CD1c-positive myeloid dendritic cell (primary cell): ENCODE measurements around the gene HES6.

Experiments used
- DNase-seq: peaks from one replicate; pipeline ENCODE4 v3.0.0-alpha.2; 2016; ENCODE audit errors: extremely low spot score

Gene HES6

DNA sequence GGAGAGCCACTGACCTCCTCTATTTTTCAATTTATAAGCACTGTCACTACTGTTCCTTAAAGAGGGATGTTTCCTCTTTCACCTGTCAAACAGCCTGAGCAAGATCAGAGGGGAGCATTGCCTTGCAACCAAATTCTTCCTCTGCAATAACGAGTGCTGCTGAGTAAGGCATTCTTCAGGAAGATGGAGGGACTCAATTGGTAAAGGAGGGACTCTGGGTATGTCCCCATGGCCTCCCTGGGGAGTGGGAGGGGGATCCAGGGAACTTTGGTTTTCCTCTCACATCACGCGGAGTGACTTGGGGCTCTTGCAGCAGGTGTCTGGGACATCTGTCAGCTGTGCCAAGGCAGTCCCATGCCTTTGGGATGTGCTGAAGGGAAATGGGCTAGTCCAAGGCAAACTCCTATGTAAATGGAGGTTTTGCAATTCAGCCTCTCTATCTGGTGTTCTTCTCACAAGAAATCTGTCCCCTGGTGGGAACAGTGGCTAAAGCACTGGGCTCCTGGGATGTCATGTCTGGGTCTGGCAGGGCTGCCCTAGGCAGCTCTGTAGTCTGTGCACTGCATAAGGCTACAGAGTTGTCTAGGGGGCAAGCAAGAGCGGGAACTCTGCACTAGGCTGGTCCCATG, 14.4 kb upstream of the HES6 start:
- no peak for DNase-seq

DNA sequence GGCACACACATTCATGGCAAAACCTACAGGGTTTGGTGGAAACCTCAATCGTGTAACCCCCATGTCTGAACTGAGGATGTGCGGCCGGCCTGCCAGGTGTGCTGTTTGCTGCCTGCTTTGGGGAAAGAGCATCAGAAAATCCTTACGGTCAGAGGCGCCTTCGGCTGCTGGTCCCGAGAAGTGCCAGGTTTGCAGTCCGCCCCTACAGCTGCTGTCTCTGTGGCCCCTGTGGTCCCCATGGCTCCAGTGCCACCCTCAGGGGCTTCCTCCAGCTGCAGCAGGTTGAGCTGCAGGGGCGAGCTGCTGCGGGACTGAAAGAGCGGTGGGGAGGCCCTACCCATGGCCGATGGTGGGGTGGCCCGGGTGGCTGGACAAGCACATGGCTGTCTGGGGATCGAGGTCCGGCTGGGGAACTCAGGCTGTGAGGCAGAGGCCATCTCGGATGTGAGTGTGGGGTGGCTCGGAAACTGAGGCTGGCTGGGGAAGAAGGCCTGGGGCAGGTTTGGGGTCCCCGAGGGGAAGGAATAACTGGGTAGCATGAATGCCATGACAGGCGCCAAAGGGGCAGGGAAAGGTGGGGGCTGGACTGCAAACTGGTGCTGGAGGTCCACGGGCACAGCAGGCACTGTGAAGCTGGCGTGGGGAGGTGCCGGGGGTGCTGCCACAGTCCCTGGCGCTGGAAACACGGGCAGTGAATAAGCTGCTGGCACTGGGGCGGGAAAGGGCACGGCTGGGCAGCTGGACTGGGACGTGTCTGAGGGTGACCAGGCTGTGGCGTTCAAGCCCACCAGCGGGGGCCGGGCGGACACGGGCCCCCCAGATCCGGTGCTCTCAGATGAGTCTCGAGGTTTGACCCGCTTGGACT, 13.2 kb upstream of the HES6 start:
- DNase-seq: no peak

DNA sequence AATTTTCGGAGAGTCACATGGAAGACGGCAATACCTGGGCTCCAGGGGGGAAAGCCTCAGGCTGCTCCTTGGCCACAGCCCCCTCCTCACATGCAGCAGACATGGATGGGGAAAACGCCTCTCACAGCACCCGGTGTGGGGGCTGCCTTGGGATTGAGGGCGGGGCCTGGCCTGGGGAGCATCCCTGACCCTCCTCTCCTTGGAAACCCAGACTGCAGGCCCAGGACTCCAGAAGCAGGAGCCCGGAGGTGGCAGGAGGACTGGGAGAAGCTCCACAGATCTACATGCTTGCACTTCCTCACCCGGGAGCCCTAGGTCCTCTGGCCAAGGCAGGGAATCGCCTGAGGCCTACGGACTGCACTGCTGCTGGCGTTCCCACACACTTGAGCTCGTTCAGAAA, 12.1 kb upstream of the HES6 start:
- DNase-seq: no peak

DNA sequence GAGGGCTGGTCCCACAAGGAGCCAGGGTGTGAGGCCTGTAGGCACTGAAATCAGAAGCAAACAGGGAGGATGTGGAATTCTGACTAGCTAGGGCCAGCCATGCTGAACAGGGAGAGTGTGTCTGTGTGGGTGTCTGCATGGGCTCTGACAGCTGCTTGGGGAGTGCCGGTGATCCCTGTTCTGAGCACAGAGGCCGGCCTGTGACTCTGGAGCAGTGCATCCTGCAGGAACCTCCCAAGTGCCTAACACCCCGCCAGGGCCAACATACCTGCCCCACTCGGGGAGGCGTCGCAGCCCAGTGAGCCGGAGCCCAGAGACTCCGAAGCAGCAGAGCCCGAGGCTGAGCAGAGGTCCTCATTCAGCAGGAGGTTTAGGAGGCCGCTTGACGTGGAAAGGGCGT, 11.5 kb upstream of the HES6 start:
- DNase-seq: no peak

DNA sequence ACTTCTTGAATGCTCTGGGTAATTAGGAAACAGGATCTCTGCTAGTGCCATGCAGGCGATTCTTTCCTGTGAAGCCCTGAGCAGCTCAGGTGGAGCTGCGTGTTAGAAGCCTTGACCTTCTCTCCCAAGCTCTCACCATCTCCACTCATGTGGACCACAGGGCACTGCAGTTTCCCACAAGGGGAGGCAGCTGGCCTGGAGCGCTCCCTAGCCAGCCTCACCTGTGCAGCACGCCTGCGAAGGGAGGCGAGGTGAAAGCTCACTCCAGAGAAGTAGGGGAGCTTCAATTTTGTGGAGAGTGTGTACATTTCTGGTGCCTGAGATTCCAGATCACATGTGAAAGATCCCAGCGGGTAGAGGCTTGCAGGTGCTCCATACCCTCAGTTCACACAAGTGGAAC, 11.1 kb upstream of the HES6 start:
- DNase-seq: no peak

DNA sequence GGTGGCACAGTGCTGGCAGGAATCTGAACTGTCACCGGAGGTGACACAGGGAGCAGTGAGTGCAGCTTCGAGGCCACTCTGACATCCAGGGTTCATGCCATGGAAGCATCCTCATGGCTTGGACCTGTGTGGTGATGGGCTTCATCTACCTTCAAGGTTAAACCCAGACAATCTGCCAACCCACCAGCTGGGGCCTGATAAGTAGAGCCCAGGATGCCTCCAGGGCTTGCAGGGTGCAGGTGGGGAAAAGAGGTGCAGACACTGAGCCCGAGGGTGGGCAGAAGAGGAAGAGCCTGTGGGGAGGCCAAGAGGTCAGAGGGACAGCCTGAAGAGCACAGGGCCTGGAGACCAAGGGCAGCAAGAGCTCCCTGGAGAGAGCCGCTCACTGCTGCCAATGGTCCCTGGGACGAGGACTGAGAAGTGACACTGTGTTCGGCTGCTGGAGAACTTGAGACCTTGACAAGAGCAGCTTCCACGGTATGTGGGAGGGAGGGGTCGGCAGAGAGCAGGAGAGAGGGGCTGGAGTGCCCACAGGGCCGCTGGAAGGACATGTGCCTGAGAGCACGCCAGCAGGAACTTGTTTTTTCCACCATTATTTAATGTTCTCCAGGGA, 8.1 kb upstream of the HES6 start:
- DNase-seq: no peak

DNA sequence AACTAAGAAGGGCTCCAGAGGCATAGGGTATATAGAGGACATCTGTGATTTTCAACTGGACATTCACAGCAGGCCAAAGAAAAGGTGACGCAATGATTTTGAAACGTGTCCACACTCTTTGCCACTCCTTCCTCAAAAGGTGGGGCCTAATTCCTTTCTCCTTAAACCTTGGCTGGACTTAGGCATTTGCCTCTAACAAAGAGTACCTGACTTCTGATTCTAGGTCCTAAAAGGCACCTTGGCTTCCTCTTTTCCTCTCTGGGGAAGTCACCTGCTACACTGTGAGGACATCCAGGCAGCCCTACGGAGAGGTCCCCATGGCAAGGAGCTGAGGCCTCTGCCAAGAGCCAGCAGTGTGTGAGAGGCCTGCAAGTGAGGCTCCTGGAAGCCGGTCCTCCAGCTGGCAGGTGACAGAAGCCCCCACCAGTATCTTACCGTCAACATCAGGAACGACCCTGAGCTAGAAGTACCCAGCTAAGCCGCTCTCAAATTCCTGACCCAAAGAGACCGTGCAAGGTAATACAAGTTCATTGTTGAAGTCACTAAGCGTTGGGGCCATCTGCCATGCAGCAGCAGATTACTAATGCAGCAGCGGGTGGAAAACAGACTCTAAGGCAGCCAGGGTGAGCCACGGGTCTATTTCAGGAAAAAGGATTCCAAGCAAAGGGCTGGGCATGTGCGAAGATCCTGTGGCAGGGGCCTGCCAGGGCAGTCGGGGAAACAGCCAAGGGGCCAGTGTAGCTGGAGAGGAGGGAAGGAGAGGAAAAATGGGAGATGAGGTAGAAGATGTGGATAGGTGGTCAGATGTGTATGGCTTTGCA, 7.4 kb upstream of the HES6 start:
- DNase-seq: no peak

DNA sequence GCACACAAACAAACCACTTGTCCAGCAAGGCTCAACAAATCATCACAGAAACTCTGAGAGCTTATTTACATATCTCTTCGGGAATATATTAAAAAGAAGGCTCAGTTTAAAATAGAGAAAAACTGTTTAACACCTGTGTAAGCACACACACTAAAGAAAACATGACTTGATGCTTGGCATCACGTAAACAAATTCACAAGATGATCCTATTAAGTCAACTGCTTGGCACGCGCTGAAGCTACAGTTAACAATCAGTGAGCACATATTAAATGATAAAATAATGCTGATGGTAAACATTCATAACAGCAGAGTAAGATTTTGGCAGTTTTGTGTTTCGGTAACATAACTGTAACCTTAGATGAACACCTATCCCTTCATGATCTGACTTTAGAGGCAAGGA, 4.3 kb upstream of the HES6 start:
- DNase-seq: no peak

DNA sequence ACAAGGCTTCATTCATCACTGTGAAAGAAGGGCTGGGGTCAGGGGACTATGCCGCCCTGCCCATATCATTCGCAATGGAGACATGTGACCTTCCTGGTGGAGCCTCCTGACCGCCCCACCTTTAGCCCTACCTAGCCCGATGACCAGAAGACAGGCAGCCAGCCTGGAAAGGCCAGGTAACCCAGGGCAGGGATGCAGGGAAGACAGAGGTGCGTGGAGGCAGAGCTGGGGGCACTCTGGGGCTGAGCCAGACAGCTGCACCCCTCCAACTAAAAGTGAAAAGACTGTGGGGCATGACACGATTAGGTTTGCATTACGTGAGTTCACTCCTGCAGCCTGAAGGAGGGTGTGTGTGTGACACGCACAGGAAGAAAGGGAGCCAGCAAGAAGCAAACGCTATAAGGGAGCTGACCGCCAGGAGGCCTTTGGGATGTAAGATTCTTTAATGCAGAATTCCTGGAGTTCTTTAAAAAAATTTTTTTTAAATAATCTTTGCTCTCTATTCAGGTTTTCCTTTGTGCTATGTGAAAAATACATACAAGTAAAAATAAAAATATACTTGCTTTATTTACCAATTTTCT, 3.7 kb upstream of the HES6 start:
- no peak for DNase-seq

DNA sequence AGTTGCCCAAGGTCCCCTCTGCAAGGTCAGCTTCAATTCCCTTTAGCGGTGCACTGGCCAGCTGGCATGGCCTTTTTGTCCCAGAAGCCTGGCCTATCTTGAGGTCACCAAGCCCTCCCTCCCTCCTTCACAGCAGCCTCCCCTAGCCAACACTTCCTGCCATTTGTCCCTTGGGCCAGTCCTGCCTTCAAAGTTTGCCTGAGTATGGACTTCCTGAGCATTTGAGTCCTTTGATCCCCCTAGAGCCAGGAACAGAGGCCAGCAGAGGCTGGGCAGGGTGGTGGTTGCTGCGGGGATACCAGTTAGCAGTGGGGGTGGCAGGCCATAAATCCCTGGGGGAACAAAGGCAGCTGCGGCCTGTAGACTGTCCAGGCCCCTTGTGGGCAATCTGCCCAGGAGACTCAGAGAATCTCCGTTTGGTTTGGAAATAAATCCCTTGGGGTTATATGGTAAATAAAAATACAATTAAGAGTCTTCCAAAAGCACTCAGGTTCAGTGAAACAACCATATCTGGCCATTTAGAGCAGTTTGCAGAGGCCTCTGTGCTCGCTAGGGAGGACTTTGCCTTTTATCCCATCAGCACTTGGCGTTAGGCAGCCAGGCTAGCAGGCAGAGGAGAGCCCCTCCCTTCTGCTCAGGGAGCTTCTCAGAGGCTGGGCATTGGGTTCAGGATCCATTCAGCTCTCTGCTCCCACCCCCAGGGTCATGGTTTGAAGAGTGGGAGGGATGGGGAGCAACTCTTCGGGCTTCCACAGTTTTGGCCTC, 3.1 kb upstream of the HES6 start:
- DNase-seq: no peak

DNA sequence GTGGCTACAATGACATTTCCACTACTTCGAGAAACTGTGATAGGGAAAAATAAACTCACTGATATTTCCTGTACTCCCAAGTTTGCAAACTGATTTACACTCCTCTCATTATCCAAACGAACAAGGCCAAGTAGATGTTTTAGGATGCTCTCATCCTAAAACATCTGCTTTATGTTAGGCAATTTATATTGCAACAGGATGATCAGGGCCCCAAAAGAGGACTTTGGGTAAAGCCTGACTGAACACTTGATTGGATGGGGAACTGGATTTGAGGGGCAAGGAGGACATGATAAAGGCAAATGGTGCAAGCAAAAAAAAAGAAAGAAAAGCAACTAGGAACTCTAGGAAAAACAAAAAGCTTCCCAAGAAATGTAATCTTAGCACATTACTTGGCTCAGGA, 2.1 kb upstream of the HES6 start:
- DNase-seq: no peak

DNA sequence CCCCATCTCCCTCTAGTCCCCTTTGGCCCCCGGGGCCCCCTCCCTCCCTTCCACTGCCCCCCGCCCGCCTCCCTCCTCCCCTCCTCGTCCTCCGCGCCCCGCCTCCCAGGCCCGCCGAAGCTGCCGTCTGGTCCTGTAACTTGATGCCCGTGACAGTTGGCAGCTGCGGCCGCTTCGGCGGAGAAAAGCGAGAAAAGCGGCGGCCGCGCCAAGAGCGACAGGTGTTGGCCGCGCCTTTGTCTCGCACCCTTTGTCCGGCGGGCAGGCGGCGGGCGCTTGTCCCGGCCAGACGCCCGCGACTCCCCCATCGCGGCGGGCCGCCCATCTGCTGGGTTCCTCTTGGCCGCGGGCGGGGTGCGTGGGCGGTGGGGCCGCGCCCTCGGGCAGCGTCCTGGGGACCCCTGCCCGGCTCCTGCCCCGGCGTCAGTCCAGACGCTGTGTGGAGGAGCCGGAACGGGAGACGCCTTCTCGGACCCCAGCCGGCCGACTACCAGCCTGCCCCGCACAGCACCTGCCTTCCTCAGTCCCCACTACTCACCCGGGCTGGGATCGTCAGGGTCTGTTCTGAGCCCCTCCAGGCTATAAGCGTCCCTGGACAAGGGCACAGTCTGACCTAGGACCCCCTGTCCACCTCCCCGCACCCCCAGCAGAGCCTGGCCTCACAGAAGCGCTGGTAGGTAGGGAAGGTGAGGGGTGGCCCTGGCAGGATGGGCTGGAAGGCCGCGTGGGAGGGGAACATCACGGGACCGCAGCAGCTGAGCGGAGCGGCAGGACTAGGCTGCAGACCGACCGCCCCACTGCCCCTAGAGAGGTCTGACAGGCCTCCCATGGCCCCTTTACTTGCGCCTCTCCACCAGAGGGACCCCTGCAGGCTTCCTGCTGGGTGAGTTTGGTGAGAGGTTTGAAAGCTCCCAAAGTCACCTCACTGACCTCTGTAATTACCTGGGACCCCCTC, 1.2 kb upstream of the HES6 start:
- DNase-seq: peak; percentile 29

DNA sequence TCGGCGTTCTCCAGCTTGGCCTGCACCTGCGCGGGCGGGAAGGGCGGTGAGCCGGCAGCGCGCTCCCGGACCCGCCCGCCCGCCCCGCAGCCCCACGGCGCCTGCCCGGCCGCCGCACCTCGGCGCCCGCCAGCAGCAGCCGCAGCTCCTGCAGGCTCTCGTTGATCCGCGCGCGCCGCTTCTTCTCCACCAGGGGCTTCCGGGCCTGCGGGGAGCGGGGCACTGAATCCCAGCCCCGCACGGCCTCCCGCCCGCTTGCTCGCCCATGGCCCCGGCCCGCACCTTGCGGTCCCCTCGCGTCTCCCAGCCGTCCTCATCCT, 335 bp downstream of the HES6 start:
- no peak for DNase-seq

DNA sequence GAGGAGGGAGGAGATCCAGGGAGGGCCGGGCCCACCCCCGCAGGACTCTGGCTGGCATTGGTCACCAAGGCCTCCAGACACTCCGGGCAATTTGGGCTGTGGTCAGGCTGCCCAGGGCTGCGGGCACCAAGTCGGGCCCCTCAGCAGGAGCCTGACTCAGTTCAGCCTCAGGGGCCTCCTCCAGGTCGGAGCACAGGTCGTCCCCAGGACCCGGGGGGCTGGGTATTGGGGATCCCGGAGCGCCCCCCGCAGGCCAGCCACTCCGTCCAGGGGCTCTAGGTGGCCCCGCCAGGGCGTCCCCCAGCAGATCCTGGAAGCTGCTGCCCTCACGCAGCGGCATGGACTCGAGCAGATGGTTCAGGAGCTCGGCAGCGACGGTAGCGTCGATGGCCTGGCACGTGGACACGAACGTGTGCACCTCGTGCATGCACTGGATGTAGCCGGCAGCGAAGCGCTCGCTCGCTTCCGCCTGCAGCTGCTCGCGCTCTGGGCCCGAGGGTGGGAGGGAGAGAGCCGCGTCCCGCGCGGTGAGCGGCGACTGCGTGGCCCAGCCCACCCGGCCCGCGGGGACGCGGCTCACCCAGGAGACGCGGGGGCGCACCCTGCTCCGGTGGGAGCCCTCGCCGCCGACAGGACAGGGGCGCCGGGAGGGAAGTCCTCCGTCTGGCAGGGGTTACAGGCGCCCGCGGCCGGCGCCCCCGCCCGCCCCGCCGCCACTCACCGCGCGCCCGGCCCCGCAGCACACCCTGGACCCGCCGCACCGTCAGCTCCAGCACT, 884 bp downstream of the HES6 start:
- peak; percentile 53 for DNase-seq

DNA sequence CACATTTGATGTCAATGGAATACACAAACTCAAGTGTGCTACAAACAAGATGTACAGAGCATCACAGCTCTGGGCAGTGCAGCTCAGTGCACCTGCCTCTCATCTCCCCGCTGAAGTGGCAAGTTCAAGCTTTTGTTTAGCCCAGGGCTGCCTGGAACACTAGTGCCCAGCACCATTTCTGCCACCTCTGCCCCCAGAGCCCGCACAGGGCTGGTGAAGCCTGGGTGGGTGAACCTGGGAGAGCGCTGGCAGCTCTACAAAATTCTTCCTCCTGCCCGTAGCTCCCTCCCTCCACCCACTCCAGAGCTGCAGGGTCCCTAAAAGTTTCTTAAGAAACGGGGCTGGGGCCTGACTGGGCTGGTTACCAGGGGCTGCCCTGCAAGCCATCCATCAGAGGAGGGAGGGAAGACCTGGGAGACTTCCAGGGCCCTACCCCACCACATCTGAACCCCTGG, 1.5 kb downstream of the HES6 start:
- DNase-seq: no peak

DNA sequence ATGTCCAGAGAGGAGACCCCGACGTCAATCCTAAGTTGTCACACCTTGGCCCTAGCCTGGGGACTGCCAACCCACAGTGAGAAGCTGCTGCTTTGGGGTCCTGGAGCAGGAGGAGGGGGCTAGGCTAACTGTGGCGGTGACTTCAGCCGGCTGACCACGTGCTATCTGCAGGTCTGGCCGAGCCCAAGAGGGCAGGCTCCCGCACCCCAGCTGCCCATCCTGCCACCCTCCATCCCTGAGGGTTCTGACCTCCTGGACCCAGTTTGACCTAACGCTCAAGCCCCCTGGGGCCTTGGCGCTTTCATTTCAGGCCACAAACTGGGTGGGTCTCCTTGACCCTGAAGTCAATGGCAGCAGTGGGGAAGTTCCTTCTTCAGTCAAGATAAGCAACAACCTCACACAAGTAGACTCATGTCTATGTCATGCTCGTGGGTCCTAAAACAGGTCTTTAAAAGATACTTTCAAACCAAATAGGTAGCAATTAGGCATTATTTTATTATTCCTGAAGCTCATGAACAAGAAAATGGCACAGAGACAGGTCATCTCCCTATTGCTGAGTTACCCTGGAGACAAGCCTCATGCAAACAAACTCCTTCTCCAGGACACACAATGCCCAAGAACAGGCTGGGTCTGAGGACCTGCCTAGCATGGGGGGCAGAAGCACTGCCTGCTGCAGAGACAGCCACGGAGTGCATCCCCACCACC, 2.3 kb downstream of the HES6 start:
- DNase-seq: no peak

DNA sequence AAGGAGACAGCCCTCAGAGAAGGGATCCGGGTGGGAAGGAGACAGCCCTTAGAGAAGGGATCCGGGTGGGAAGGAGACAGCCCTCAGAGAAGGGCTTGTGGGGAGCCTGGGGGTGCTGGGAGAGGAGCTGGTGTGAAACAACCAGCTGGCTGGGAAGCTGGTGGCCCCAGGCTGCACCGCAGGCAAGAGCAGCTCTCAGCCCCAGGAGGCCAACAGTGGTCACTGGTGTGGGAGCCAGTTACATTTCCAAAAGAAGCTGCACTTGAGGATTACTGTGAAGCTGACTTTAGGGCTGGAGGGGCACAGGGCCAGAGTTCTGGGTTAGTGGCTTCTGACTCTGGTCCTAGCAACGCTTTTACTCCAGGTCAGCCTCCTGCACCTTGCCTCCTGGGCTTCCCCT, 3.3 kb downstream of the HES6 start:
- DNase-seq: no peak

DNA sequence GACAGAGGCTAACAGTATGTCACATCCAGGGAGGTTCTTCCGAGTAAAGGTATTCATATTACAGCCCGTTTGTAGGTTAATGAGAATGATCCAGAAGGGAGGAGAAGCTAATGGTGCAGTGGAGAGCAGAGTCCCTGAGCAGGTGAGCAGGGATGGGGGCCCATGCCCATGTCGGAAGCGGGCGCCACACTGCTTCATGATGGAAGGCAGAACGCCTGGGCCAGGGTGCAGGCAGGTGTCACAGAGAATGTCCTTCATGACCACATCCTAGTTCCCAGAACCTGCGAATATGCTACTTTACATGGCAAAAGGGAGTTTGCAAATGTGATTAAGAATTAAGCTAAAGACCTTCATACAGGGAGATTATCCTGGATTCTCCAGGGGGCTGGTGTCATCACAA, 4.0 kb downstream of the HES6 start:
- no peak for DNase-seq

DNA sequence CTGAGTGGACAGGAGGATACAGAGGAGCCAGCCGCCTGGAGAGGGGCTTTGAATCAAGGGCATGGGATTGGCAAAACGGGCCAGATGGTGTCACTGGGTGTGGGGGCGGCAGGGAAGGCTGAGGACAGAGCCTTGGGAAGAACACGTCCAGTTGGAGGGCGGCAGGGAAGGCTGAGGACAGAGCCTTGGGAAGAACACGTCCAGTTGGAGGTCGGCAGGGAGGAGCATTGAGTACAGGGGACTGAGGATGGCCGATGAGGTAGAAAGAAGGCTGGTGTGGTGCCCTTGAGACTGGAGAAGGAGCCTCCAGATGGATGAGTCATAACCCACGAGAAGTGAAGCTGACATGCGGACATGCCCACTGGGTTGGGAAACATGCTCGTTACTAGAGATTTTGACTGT, 4.5 kb downstream of the HES6 start:
- DNase-seq: peak; percentile 67
